Parathyroid adenoma (tissue), 2 donors: ENCODE results near the gene CTDSP2.
A peak's percentile ranks its signal among the peaks of the same experiment; 100 is the strongest.

Experiments used
- H2AFZ ChIP-seq: fragments of 300-600 bp; sonication (generic); one replicate; pipeline ENCODE4 v1.7.0; 2017; ENCODE audit warnings: antibody characterized with exemption, mild to moderate bottlenecking
- H3K27ac ChIP-seq: fragments of 300-600 bp; sonication (generic); one replicate; pipeline ENCODE4 v1.7.0; 2017
- H3K27me3 ChIP-seq: fragments of 300-600 bp; sonication (generic); one replicate; pipeline ENCODE4 v1.7.0; 2017; ENCODE audit warnings: low read length; ENCODE audit not compliant: control insufficient read depth, insufficient read depth
- H3K36me3 ChIP-seq: fragments of 300-600 bp; sonication (generic); one replicate; pipeline ENCODE4 v1.7.0; 2017; ENCODE audit warnings: low read length; ENCODE audit not compliant: control insufficient read depth, insufficient read depth
- H3K4me1 ChIP-seq: fragments of 300-600 bp; sonication (generic); one replicate; pipeline ENCODE4 v1.7.0; 2017; ENCODE audit warnings: control low read depth
- H3K4me2 ChIP-seq: fragments of 300-600 bp; sonication (generic); one replicate; pipeline ENCODE4 v1.7.0; 2017; ENCODE audit warnings: low read length
- H3K4me3 ChIP-seq: fragments of 300-600 bp; sonication (generic); one replicate; pipeline ENCODE4 v1.7.0; 2017; ENCODE audit warnings: low read depth, low read length
- H3K79me2 ChIP-seq: fragments of 300-600 bp; sonication (generic); one replicate; pipeline ENCODE4 v1.7.0; 2017; ENCODE audit warnings: control low read depth
- H3K9ac ChIP-seq: fragments of 300-600 bp; sonication (generic); one replicate; pipeline ENCODE4 v1.7.0; 2017; ENCODE audit warnings: mild to moderate bottlenecking
- H3K9me3 ChIP-seq: fragments of 300-600 bp; sonication (generic); one replicate; pipeline ENCODE4 v1.7.0; 2017; ENCODE audit warnings: low read length; ENCODE audit not compliant: control insufficient read depth
- TF ChIP-seq, protein P1 (sequence below): fragments of 300-600 bp; sonication (generic); IDR thresholded peaks from one replicate; pipeline ENCODE4 v1.7.0; 2017; ENCODE audit warnings: antibody characterized with exemption, mild to moderate bottlenecking
- donor health status: primary hyperparathyroidism.

CTDSP2 gene

DNA sequence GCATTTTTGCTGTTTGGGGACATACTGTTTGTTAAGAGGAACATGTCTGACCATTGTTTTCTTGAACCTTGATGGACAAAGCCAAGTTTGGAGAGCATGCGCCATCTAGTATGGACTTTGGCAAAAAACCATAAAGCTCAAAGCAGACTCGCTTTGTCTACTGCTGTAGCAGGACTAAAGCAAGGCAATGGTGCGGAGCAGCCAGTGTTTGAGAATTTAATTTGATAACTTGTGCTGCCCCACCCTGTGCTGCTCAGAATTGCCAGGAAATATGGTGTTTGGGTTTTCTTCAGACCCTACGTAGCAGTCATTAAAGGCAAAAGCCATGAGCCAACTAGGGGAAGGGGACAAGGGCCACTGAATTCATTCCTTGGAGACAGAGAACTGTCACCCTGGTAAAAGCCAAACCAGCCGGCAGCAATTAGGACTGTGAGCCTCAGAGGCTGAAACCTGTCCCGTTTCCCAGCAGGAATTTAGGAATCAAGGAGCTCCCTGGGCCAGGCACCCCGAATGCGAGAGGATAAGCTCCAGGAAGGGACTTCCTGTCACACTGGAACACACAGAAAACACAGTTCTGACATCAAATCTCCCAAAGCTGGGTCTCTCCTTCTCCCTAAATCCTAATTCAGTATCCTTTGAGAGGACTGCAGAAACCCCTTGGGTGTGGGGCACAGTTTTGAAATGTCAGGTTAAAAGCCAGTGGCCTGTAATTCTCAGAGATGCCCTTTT lies 29.1 kb downstream of the CTDSP2 start:
- no peaks in the 10 kb centered on the region for H3K27me3 ChIP-seq
- peaks cover 5% of the 10 kb centered on the region for H3K79me2 ChIP-seq
- H3K4me1 ChIP-seq: peaks cover 14% of the 10 kb centered on the region
- no peaks in the 10 kb centered on the region for H3K36me3 ChIP-seq
- no peak overlapping the region for H3K9ac ChIP-seq
- no peak overlapping the region for H3K4me2 ChIP-seq
- H2AFZ ChIP-seq: no peak overlapping the region
- H3K9me3 ChIP-seq: no peaks in the 10 kb centered on the region
- no peak overlapping the region for H3K4me3 ChIP-seq
- peak overlapping the region; percentile 33 for H3K27ac ChIP-seq
- TF ChIP-seq, protein P1, sequence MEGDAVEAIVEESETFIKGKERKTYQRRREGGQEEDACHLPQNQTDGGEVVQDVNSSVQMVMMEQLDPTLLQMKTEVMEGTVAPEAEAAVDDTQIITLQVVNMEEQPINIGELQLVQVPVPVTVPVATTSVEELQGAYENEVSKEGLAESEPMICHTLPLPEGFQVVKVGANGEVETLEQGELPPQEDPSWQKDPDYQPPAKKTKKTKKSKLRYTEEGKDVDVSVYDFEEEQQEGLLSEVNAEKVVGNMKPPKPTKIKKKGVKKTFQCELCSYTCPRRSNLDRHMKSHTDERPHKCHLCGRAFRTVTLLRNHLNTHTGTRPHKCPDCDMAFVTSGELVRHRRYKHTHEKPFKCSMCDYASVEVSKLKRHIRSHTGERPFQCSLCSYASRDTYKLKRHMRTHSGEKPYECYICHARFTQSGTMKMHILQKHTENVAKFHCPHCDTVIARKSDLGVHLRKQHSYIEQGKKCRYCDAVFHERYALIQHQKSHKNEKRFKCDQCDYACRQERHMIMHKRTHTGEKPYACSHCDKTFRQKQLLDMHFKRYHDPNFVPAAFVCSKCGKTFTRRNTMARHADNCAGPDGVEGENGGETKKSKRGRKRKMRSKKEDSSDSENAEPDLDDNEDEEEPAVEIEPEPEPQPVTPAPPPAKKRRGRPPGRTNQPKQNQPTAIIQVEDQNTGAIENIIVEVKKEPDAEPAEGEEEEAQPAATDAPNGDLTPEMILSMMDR: no peak

- Histone ChIP-seq H3K27ac (no peak overlapping the region), H3K4me3 (no peak overlapping the region), H2AFZ (no peak overlapping the region), H3K9ac (no peak overlapping the region), H3K9me3 (no peaks in the 10 kb centered on the region), H3K4me2 (no peak overlapping the region), H3K27me3 (no peaks in the 10 kb centered on the region), H3K36me3 (no peaks in the 10 kb centered on the region), H3K4me1 (peaks cover 14% of the 10 kb centered on the region), H3K79me2 (peaks cover 9% of the 10 kb centered on the region)
- TF ChIP-seq, protein P1: no peak
These were observed 29.7 kb downstream of the CTDSP2 start for GRCh38 chr12:57816855-57817151.

DNA sequence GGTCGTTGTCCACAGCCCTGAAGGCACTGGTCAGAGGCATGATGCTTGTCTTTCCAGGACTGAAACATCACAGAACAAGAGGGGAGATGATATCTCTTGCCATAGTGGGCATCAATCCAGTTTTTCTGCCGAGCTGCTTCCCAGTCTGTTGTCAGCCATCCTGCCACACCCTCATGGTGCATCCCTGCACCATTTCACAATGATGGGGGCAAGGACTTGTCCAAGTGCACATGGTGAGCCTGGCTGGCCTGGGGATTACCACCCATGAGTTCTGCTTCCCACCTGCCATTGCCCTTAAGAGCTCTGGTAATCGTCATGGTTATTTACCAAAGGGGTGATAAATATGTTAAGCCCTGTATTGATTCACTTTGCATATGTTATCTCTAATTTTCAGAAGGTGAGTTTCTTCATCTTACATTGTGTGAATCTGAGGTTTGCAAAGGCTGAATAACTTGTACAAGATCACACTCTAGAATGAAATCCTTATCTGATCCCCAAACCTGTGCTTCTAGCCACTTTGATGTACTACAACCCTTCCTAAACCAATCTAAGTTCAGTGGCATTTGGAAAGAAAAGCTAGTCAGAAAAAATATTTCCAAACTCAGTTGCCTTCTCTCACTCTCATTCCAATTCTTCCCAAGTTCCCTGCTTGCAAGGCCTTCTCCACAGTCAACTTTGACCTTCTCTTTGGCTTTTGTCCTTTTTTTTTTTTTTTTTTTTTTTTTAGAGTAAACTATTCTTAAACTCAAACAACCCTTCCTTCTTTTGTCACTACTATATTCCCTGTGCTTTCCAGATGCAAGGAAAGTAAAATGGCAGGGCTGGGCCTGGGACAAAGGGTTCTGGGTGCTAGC lies 30.3 kb downstream of the CTDSP2 start:
- no peak overlapping the region for H2AFZ ChIP-seq
- no peak overlapping the region for H3K4me3 ChIP-seq
- H3K79me2 ChIP-seq: peaks cover 9% of the 10 kb centered on the region
- H3K4me2 ChIP-seq: no peak overlapping the region
- TF ChIP-seq, protein P1: no peak
- H3K27ac ChIP-seq: no peak overlapping the region
- no peak overlapping the region for H3K9ac ChIP-seq
- H3K9me3 ChIP-seq: no peaks in the 10 kb centered on the region
- H3K36me3 ChIP-seq: no peaks in the 10 kb centered on the region
- peaks cover 14% of the 10 kb centered on the region for H3K4me1 ChIP-seq
- no peaks in the 10 kb centered on the region for H3K27me3 ChIP-seq

DNA sequence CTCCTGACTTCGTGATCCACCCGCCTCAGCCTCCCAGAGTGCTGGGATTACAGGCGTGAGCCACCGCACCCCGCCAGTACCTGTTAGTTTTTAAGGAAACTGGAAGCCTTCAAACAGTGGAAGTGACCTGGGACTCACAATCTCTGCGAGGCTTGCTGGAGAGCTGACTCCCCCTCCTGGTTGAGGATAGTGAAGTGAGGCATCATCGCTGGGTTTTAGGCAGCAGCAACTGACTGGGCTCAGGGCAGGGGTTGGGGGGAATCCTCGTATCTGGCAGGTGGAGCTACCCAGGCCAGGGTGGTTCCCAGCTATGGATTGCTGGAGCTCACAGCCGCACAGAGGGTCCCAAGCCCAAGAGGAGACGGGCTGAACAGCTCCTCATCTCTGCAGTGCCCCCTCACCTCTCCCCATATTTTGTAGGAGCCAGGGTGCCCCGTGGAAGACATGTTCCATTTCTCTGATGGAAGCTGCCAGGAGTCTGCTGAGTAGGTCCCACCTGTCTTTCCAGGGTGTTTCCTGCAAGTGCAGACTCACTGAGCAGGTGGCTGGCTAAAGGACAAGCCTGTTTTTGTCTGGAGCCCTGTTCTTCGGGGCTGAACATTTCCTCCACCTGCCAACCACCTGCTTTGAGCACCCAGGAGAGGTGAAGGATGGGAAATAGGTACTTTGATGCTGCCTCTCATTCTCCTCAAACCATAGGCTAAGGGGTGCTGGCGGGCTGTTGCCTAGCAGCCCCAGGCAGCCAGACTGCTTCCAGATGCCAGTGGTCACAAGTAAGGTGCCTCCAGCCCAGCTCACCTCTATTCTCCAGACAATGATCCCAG lies 31.1 kb downstream of the CTDSP2 start:
- H3K9ac ChIP-seq: no peak overlapping the region
- H3K4me1 ChIP-seq: peaks cover 14% of the 10 kb centered on the region
- no peak overlapping the region for H3K27ac ChIP-seq
- H3K4me3 ChIP-seq: no peak overlapping the region
- peaks cover 9% of the 10 kb centered on the region for H3K79me2 ChIP-seq
- H3K36me3 ChIP-seq: no peaks in the 10 kb centered on the region
- H3K9me3 ChIP-seq: no peaks in the 10 kb centered on the region
- no peak overlapping the region for H3K4me2 ChIP-seq
- H3K27me3 ChIP-seq: no peaks in the 10 kb centered on the region
- no peak overlapping the region for H2AFZ ChIP-seq
- TF ChIP-seq, protein P1: no peak
